Panc1 (cell line): ENCODE data around the gene BCL2. TPM values are rescaled to one million over a fixed set of nuclear protein-coding genes. Genes with fewer than 3 reads are reported as not detected.

Source experiments
- ATAC-seq: fragments of 200-7000 bp; cut with Tn5 transposase; 2 replicates; pipeline ENCODE4 v1.9.1; 2020; ENCODE audit warnings: mild to moderate bottlenecking, moderate library complexity
- BruUV-seq: library from RNA; stranded (reverse); fragments of 400-500 nt; replicated peaks from 2 replicates; lab custom pipeline; 2021; lab: Mats Ljungman, UMichigan
- CTCF ChIA-PET: fragments of 300-600 bp; sonication (Branson Sonifier 250); formaldehyde crosslinking; loops from one replicate; lab custom pipeline; 2022; ENCODE audit warnings: antibody characterized with exemption; lab: Charles Lee
- POLR2A ChIA-PET: fragments of 300-600 bp; sonication (Branson Sonifier 250); formaldehyde crosslinking; loops from one replicate; lab custom pipeline; 2022; ENCODE audit warnings: antibody characterized with exemption; lab: Charles Lee
- DNase-seq: peaks from one replicate; pipeline ENCODE4 v3.0.0-alpha.2; 2010; ENCODE audit warnings: low read depth, low spot score
- H3K27ac ChIP-seq: 2 replicates; pipeline ENCODE4 v1.5.1; 2011; ENCODE audit warnings: mild to moderate bottlenecking, low read length, inconsistent platforms
- H3K27me3 ChIP-seq: fragments of 200-500 bp; sonication (Bioruptor generic); 2 replicates; pipeline ENCODE4 v1.6.0; 2014; ENCODE audit warnings: low read length, inconsistent platforms; ENCODE audit not compliant: control insufficient read depth, insufficient read depth
- H3K36me3 ChIP-seq: fragments of 200-500 bp; sonication (Bioruptor generic); 2 replicates; pipeline ENCODE4 v1.5.1; 2014; ENCODE audit warnings: inconsistent platforms, mild to moderate bottlenecking, low read length, moderate library complexity; ENCODE audit not compliant: control insufficient read depth, insufficient read depth
- H3K4me1 ChIP-seq: 2 replicates; pipeline ENCODE4 v1.5.1; 2011; ENCODE audit warnings: inconsistent platforms, mild to moderate bottlenecking, low read length, moderate library complexity; ENCODE audit not compliant: control insufficient read depth, insufficient read depth
- H3K4me3 ChIP-seq, 2 experiments: 2 replicates each; pipeline ENCODE4 v1.5.1; 2011 to 2012; ENCODE audit warnings: low read depth in 2 of 2, low read length in 2 of 2, mild to moderate bottlenecking in 2 of 2, inconsistent platforms in 1 of 2, moderate library complexity in 1 of 2
- H3K9me3 ChIP-seq: fragments of 200-500 bp; sonication (Bioruptor generic); 2 replicates; pipeline ENCODE4 v1.5.1; 2014; ENCODE audit warnings: low read depth, mild to moderate bottlenecking, inconsistent platforms, low read length, moderate library complexity; ENCODE audit not compliant: control insufficient read depth, insufficient read depth
- CTCF ChIP-seq: fragments of 450-650 bp; IDR thresholded peaks from 2 replicates; pipeline ENCODE4 v1.5.1; 2017; ENCODE audit warnings: mild to moderate bottlenecking
- POLR2AphosphoS5 ChIP-seq: IDR thresholded peaks from 2 replicates; pipeline ENCODE4 v1.6.1; 2012; ENCODE audit warnings: mild to moderate bottlenecking, low read depth, low read length, moderate library complexity
- REST ChIP-seq, 2 experiments: IDR thresholded peaks; 2 replicates each; pipeline ENCODE4 v1.6.1; 2011 to 2012; ENCODE audit warnings: low read depth in 2 of 2, control low read depth in 1 of 2, low read length in 1 of 2, mild to moderate bottlenecking in 1 of 2, moderate library complexity in 1 of 2; ENCODE audit not compliant: insufficient read depth in 1 of 2
- SIN3A ChIP-seq: IDR thresholded peaks from 2 replicates; pipeline ENCODE4 v1.6.1; 2012; ENCODE audit warnings: low read depth, mild to moderate bottlenecking, low read length, moderate library complexity, borderline replicate concordance; ENCODE audit not compliant: insufficient read depth
- TCF7L2 ChIP-seq: IDR thresholded peaks from 2 replicates; pipeline ENCODE4 v1.6.1; 2011; ENCODE audit warnings: mild to moderate bottlenecking, low read depth, low read length, inconsistent platforms
- in situ Hi-C: cut with HindIII; loops from 2 replicates; pipeline ENCODE4 v1.10.0; 2016; ENCODE audit warnings: low sequenced_read_pairs, low pct_unique_long_range_greater_than_20kb
- intact Hi-C: fragments of 100-400 bp; cut with micrococcal nuclease; formaldehyde crosslinking; loops from one replicate; pipeline ENCODE4 v1.10.0; 2022; ENCODE audit not compliant: unreplicated experiment
- total RNA-seq: library from RNA; stranded (reverse); gene quantifications from one replicate; pipeline ENCODE4 v1.2.1, GENCODE V29; 2021; ENCODE audit not compliant: unreplicated experiment

Gene BCL2
- total RNA-seq, 1 experiment from 2014 or later, result 0.72 TPM

- intact Hi-C loops (no loop called here), in situ Hi-C loops (no loop called here)
- Histone ChIP-seq H3K4me3 (no peak overlapping the region), H3K27ac (no peak overlapping the region), H3K4me1 (no peaks in the 10 kb centered on the region), H3K27me3 (no peaks in the 10 kb centered on the region), H3K9me3 (no peaks in the 10 kb centered on the region), H3K36me3 (no peaks in the 10 kb centered on the region)
- CTCF ChIA-PET, result no interaction called here
- no peak for DNase-seq
- no peak for ATAC-seq
- TF ChIP-seq REST (IDR thresholded peaks at IDR 0.05; ENCODE audit: insufficient read depth in 1 of 2, low read depth in 2 of 2, low read length in 1 of 2), result no peak
- no TSS peak for BruUV-seq
- POLR2A ChIA-PET, result no interaction called here
Observed at GRCh38 chr18:63084219-63084618, 235.3 kb downstream of the BCL2 start.

DNA sequence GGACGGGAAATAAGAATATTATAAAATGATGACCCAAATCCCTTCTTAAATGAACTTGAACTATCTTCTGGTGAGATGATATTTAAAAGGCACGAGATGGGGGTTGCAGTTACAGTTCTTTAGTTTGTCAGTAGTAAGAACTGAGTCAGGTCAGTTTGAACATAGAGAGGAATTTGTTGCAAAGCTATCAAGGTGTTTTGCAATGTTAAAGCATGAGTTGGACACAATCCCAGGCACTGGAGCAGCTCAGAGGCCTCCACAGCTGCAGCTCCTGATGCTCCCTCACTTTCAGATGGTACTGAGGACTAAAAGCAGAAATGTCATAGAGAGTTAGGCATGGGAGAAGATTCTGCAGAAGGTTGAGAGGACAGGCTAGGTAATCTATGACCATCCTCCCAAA lies 236.0 kb downstream of the BCL2 start:
- H3K27me3 ChIP-seq, result no peaks in the 10 kb centered on the region
- in situ Hi-C loops, result no loop called here
- no peaks in the 10 kb centered on the region for H3K9me3 ChIP-seq
- no peak for DNase-seq
- no peak for TF ChIP-seq CTCF
- H3K4me3 ChIP-seq, result no peak overlapping the region
- no peaks in the 10 kb centered on the region for H3K36me3 ChIP-seq
- no peak overlapping the region for H3K27ac ChIP-seq
- no TSS peak for BruUV-seq
- ChIA-PET POLR2A (no interaction called here), CTCF (no interaction called here)
- no peak for ATAC-seq
- H3K4me1 ChIP-seq, result no peaks in the 10 kb centered on the region
- intact Hi-C loops, result no loop called here

GRCh38 chr18:63083020-63083531 lies 236.5 kb downstream of the BCL2 start:
- no TSS peak for BruUV-seq
- DNase-seq (no peak), ATAC-seq (no peak)
- H3K4me3 ChIP-seq, result no peak overlapping the region
- H3K27me3 ChIP-seq, result no peaks in the 10 kb centered on the region
- no peak for TF ChIP-seq POLR2AphosphoS5
- no peak for TF ChIP-seq SIN3A
- TF ChIP-seq TCF7L2, result no peak
- ChIA-PET CTCF (no interaction called here), POLR2A (no interaction called here)
- in situ Hi-C loops, result no loop called here
- H3K9me3 ChIP-seq, result no peaks in the 10 kb centered on the region
- H3K36me3 ChIP-seq, result no peaks in the 10 kb centered on the region
- H3K27ac ChIP-seq, result no peak overlapping the region
- H3K4me1 ChIP-seq, result no peaks in the 10 kb centered on the region
- intact Hi-C loops, result no loop called here
